ENCODE data around the gene CSRNP3.

CSRNP3 gene

GRCh38 chr2:165536851-165537499 lies 67.5 kb downstream of the CSRNP3 start (continued):
- TF ChIP-seq BCL11B (tag by site-specific recombination; IDR thresholded peaks at IDR 0.05; ENCODE audit: low read depth) (no peak), ZNF132 (tag by site-specific recombination; IDR thresholded peaks at IDR 0.05; ENCODE audit: borderline replicate concordance) (no peak), ZNF394 (tag by site-specific recombination; IDR thresholded peaks at IDR 0.05; ENCODE audit: borderline replicate concordance) (no peak)

DNA sequence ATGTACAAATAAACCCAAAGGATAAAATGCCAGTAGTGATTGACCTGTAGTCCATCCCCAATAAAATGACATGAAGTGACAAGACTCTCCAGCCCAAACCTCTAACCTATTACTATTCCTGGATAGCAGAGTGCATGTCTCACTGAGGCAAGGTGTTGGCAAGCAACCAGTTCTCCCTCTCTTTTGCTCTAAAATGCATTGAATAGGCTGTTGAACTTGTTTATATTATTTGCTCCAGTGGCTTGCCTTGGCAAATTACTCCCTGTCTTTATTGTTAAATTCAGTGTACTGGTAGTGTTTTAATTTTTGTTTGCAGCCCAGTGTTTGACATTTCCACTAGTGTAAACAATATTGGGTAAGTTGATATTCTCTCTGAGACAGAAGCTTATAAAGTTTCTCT lies 70.5 kb downstream of the CSRNP3 start:
- no peak overlapping the region for H3K4me3 ChIP-seq (ENCODE audit: low read depth, low read length)
- no peaks in the 10 kb centered on the region for H3K36me3 ChIP-seq (ENCODE audit: control insufficient read depth in 2 of 2, insufficient read depth in 1 of 2, low read length in 2 of 2)
- peaks cover 8% of the 10 kb centered on the region for H3K4me1 ChIP-seq (ENCODE audit: control insufficient read depth, insufficient read depth, low read length)
- no peaks in the 10 kb centered on the region for H3K9me3 ChIP-seq (ENCODE audit: control insufficient read depth, insufficient read depth, low read depth, low read length)
- POLR2A ChIA-PET = no interaction called here
- H3K27ac ChIP-seq (ENCODE audit: extremely low read depth, low read depth, low read length) = no peak overlapping the region
- CTCF ChIA-PET = interaction anchor here (0.7 to 1.0 kb wide), 2 partner anchors 138 to 179 kb away, joined by 3 to 4 read pairs; no protein-coding TSS in a partner anchor
- TF ChIP-seq ZNF23 (tag by site-specific recombination; IDR thresholded peaks at IDR 0.05; ENCODE audit: borderline replicate concordance) = no peak
- no peak for TF ChIP-seq ZXDB (tag by site-specific recombination; IDR thresholded peaks at IDR 0.05)
- TF ChIP-seq SP7 (tag by site-specific recombination; IDR thresholded peaks at IDR 0.05) = no peak
- no peak for TF ChIP-seq PRDM4 (tag by site-specific recombination; IDR thresholded peaks at IDR 0.05)
- TF ChIP-seq ZNF16 (tag by site-specific recombination; IDR thresholded peaks at IDR 0.05; ENCODE audit: low read depth) = no peak
- peak; percentile 41; the same call in 1 of the 2 replicates for TF ChIP-seq BCL6B (tag by site-specific recombination; IDR thresholded peaks at IDR 0.05)
- no peak for TF ChIP-seq ZNF175 (tag by site-specific recombination; IDR thresholded peaks at IDR 0.05)
- TF ChIP-seq RBAK (tag by site-specific recombination; IDR thresholded peaks at IDR 0.05) = no peak
- no peak for TF ChIP-seq ZNF302 (tag by site-specific recombination; IDR thresholded peaks at IDR 0.05; ENCODE audit: low read depth)
- 0 out of 2 replicates have a peak, but pooled peaks have one; percentile 13 for TF ChIP-seq ZNF549 (tag by site-specific recombination; IDR thresholded peaks at IDR 0.05)
- TF ChIP-seq PBX3 (CRISPR knock-in tag; IDR thresholded peaks at IDR 0.05) = no peak
- no peak for TF ChIP-seq ZNF791 (tag by site-specific recombination; IDR thresholded peaks at IDR 0.05)
- no peak for TF ChIP-seq ZNF18 (tag by site-specific recombination; IDR thresholded peaks at IDR 0.05)
- TF ChIP-seq ZBTB44 (tag by site-specific recombination; IDR thresholded peaks at IDR 0.05) = 0 out of 2 replicates have a peak, but pooled peaks have one; percentile 6
- no peak for TF ChIP-seq ZEB2 (tag by site-specific recombination; IDR thresholded peaks at IDR 0.05)
- no peak for TF ChIP-seq ZNF24 (tag by site-specific recombination; IDR thresholded peaks at IDR 0.05)
